ENCODE data around the gene PNLIPRP2.

DNA sequence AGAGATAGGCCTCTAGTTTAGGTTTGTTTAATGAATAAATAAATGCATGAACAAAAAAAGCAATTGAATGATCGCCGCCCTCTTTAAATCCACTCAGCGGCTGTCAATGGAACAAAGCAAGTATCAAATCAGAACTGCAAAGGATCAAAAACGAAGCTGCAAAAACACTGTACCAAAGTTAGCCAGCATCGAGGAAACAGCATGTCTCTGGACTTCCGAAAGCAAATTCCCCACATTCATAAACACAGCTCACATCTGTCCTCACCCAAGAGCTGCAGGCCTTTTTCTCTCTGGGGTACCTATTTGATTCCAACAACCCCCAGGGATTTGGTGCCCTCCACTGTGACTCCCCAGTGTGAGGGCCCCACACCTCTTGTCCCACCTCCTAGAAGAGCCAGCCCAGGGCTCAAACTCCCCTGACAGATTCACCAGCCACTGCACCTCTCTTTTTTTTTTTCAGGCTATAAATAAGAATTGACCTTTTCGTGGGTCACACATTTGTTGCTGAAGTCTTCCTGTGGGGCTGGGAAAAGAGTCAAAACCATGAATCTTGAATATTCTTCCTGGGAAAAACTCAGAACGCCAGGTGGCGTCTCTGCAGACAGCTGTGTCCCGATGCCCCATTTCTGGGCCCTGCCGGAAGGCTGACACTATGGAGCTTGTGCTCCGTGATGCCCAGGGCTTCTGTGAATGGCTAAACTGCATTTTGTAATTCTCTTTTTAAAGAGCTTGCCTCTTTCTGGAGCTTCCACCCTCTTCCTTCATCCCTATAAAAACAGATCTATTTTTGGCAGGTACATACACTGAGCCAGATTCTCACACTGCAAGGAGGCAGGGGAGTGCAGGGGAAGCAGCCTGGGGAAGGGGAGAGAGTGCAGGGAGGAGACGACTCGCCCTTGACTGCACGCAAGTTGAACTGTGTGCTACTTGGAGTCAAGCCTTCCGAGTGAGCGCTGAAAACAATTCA lies 69.9 kb downstream of the PNLIPRP2 start:
- no peak for TF ChIP-seq NFRKB (IDR thresholded peaks at IDR 0.05)
- no peak for TF ChIP-seq ARNT (IDR thresholded peaks at IDR 0.05)
- no peak for TF ChIP-seq LEF1 (IDR thresholded peaks at IDR 0.05; ENCODE audit: borderline replicate concordance)
- TF ChIP-seq ELF4 (IDR thresholded peaks at IDR 0.05): no peak
- no peak for TF ChIP-seq SP1 (IDR thresholded peaks at IDR 0.05)
- no peak for TF ChIP-seq HDGF (IDR thresholded peaks at IDR 0.05; ENCODE audit: borderline replicate concordance)
- no peak for TF ChIP-seq L3MBTL2 (conservative IDR thresholded peaks at IDR 0.05)
- TF ChIP-seq, protein P1, sequence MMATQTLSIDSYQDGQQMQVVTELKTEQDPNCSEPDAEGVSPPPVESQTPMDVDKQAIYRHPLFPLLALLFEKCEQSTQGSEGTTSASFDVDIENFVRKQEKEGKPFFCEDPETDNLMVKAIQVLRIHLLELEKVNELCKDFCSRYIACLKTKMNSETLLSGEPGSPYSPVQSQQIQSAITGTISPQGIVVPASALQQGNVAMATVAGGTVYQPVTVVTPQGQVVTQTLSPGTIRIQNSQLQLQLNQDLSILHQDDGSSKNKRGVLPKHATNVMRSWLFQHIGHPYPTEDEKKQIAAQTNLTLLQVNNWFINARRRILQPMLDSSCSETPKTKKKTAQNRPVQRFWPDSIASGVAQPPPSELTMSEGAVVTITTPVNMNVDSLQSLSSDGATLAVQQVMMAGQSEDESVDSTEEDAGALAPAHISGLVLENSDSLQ (IDR thresholded peaks at IDR 0.05): no peak
- no peak for TF ChIP-seq FOXM1 (IDR thresholded peaks at IDR 0.05; ENCODE audit: borderline replicate concordance)
- no peak for TF ChIP-seq SUZ12 (IDR thresholded peaks at IDR 0.05)
- no peak for TF ChIP-seq CTBP1 (IDR thresholded peaks at IDR 0.05; ENCODE audit: borderline replicate concordance)
- no peak for TF ChIP-seq BHLHE40 (IDR thresholded peaks at IDR 0.05; ENCODE audit: borderline replicate concordance)
- TF ChIP-seq TARDBP (IDR thresholded peaks at IDR 0.05): no peak
